GM13977 (cell line): Measurements from ENCODE around the gene IFIT1B.
A peak's percentile ranks its signal among the peaks of the same experiment; 100 is the strongest.

Experiments used
- DNase-seq: peaks from one replicate; pipeline ENCODE4 v3.0.0; 2012; ENCODE audit warnings: low spot score
- in situ Hi-C: fragments of 300-500 bp; cut with MboI; formaldehyde crosslinking; loops from one replicate; pipeline ENCODE4 v1.12.0; 2022; ENCODE audit warnings: low sequenced_read_pairs, low pct_unique_long_range_greater_than_20kb, mixed read lengths, inconsistent platforms; ENCODE audit not compliant: unreplicated experiment
- TF ChIP-seq, protein P1 (sequence below): IDR thresholded peaks from 2 replicates; pipeline ENCODE4 v1.5.1; 2012; ENCODE audit warnings: mild to moderate bottlenecking, control low read depth; ENCODE audit not compliant: insufficient read depth; ENCODE audit errors: extremely low read depth, missing control alignments

Gene IFIT1B

DNA sequence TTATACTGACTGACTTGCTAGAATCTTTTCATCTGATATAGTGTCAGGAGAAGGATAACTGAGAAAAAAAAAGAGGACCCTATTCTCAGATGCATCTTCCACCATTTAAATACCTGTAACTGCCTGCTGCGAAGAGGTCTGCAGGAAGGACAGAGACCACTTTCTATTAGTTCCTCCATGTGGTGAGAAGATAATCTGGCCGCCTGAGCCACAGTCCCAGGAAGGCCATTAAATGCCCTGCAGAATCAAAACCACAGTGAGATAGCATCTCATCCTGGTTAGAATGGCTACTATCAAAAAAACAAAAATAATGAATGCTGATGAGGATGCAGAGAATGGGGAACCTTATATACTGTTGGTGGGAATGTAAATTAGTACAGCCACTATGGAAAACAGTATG is 19.9 kb upstream of the IFIT1B start:
- TF ChIP-seq, protein P1, sequence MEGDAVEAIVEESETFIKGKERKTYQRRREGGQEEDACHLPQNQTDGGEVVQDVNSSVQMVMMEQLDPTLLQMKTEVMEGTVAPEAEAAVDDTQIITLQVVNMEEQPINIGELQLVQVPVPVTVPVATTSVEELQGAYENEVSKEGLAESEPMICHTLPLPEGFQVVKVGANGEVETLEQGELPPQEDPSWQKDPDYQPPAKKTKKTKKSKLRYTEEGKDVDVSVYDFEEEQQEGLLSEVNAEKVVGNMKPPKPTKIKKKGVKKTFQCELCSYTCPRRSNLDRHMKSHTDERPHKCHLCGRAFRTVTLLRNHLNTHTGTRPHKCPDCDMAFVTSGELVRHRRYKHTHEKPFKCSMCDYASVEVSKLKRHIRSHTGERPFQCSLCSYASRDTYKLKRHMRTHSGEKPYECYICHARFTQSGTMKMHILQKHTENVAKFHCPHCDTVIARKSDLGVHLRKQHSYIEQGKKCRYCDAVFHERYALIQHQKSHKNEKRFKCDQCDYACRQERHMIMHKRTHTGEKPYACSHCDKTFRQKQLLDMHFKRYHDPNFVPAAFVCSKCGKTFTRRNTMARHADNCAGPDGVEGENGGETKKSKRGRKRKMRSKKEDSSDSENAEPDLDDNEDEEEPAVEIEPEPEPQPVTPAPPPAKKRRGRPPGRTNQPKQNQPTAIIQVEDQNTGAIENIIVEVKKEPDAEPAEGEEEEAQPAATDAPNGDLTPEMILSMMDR = no peak
- DNase-seq = no peak
- in situ Hi-C loops = no loop called here

GRCh38 chr10:89360157-89360556 is 17.7 kb upstream of the IFIT1B start:
- DNase-seq = no peak
- TF ChIP-seq, protein P1 = no peak
- in situ Hi-C loops = no loop called here

- DNase-seq = no peak
- in situ Hi-C loops = no loop called here
- TF ChIP-seq, protein P1 = no peak
These were observed 14.9 kb upstream of the IFIT1B start for GRCh38 chr10:89362929-89363328.

- no peak for DNase-seq
- in situ Hi-C loops = no loop called here
- TF ChIP-seq, protein P1 = no peak
These were observed 14.0 kb upstream of the IFIT1B start for GRCh38 chr10:89363729-89364442.

DNA sequence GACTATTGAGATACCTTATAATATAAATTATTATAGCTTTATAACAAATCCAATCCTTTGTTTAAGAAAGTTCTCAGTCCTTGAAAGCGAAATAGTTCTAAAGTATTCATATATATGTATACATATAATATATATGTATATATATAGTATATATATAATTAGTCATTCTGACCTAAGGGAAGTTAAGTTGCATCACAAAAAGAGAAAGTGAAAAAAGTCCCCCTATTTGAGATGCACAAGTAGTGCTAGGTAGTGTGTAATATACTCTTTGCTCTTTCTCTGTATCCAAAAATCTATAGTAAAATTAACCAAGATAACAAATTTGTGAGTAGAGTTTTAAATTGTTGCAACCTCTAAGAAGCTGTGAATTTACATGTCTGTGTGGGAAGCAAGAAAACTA is 13.3 kb upstream of the IFIT1B start:
- no peak for DNase-seq
- TF ChIP-seq, protein P1 = no peak

GRCh38 chr10:89367529-89367928 is 10.3 kb upstream of the IFIT1B start:
- in situ Hi-C loops = no loop called here
- DNase-seq = peak; percentile 61

More for the DNA sequence above, 13.3 kb upstream of the IFIT1B start:
- in situ Hi-C loops = no loop called here

More at GRCh38 chr10:89367529-89367928, 10.3 kb upstream of the IFIT1B start:
- TF ChIP-seq, protein P1 = no peak
